Testis (tissue), 3 donors: ENCODE results near the gene NTSR2. TPM values are rescaled to one million over a fixed set of nuclear protein-coding genes. Genes with fewer than 3 reads are reported as not detected.
"Not testable (repeated sequence)": the region's sequence is repeated elsewhere in the genome, so short reads cannot be mapped to it uniquely, and the experiment has no call there.

Experiments used
- DNase-seq: peaks from one replicate; pipeline ENCODE4 v3.0.0-alpha.2; 2019
- H3K27ac ChIP-seq, 2 donors: fragments of 200-600 bp; sonication (generic); one replicate each; pipeline ENCODE4 v1.5.1; 2019
- H3K27me3 ChIP-seq: fragments of 200-600 bp; sonication (generic); one replicate; pipeline ENCODE4 v1.5.1; 2019
- H3K36me3 ChIP-seq: fragments of 200-600 bp; sonication (generic); one replicate; pipeline ENCODE4 v1.5.1; 2017; ENCODE audit warnings: low read depth; ENCODE audit errors: missing control alignments
- H3K4me1 ChIP-seq: fragments of 200-600 bp; sonication (generic); one replicate; pipeline ENCODE4 v1.5.1; 2019
- H3K4me3 ChIP-seq, 2 donors: fragments of 200-600 bp; sonication (generic); one replicate each; pipeline ENCODE4 v1.5.1; 2017 to 2019
- H3K9me3 ChIP-seq: fragments of 200-600 bp; sonication (generic); one replicate; pipeline ENCODE4 v1.5.1; 2017
- CTCF ChIP-seq, 3 experiments: fragments of 450-650 bp in 2 of 3; fragments of 200-600 bp in 1 of 3; sonication (generic) in 1 of 3; IDR thresholded peaks; one replicate each; pipeline ENCODE4 v1.5.1; 2016 to 2019; ENCODE audit warnings: antibody characterized with exemption in 3 of 3, mild to moderate bottlenecking in 2 of 3, moderate library complexity in 1 of 3
- POLR2A ChIP-seq: fragments of 450-650 bp; IDR thresholded peaks from one replicate; pipeline ENCODE4 v1.6.1; 2017; ENCODE audit warnings: antibody characterized with exemption, mild to moderate bottlenecking, moderate library complexity
- WGBS, 2 donors: methylation state at CpG; one replicate each; pipeline ENCODE4 v1.1.5; 2018; 5-methylcytosine and 5-hydroxymethylcytosine counted together
- intact Hi-C: fragments of 100-400 bp; cut with DNase I; formaldehyde crosslinking; loops from one replicate; pipeline ENCODE4 v1.15.1; 2023; ENCODE audit warnings: low total_unique reads
- polyA plus RNA-seq: library from polyadenylated mRNA; stranded (reverse); fragments of 350-450 nt; fragmentation: Illumina TruSeq; extraction: RNeasy Lipid Tissue Mini Kit (QIAGEN cat#74804); gene quantifications from one replicate; pipeline ENCODE4 v1.2.3, GENCODE V29; 2014; ENCODE audit warnings: low read depth, low replicate concordance; ENCODE audit not compliant: insufficient read depth
- total RNA-seq, 2 donors: library from RNA; depleted of rRNA; stranded (reverse); fragments of >200 nt; gene quantifications; one replicate each; pipeline ENCODE4 v1.2.3, GENCODE V29; 2016

Gene NTSR2
- total and polyA plus RNA-seq, 3 donors from 2014 or later: 0.47 to 0.68 TPM; not detected in 1

GRCh38 chr2:11661891-11662435 lies 8.0 kb downstream of the NTSR2 start:
- WGBS, 2 donors: 91 to 93% methylated on average over 16 to 18 of the region's 18 CpGs
- Histone ChIP-seq H3K36me3 (no peaks in the 10 kb centered on the region), H3K4me1 (no peaks in the 10 kb centered on the region), H3K27me3 (no peaks in the 10 kb centered on the region), H3K4me3 (no peak overlapping the region), H3K9me3 (no peaks in the 10 kb centered on the region), H3K27ac (no peak overlapping the region)
- DNase-seq: no peak
- TF ChIP-seq POLR2A (no peak), CTCF (IDR thresholded peaks at IDR 0.05) (no peak)
- intact Hi-C loops: no loop called here

GRCh38 chr2:11660396-11660795 lies 9.6 kb downstream of the NTSR2 start:
- intact Hi-C loops, H3K4me1 ChIP-seq, H3K27me3 ChIP-seq, H3K9me3 ChIP-seq, DNase-seq, H3K36me3 ChIP-seq, H3K27ac ChIP-seq, H3K4me3 ChIP-seq: not testable (repeated sequence)
- 90% methylated on average over 2 of the region's 2 CpGs; no CpG with 5 or more reads in 1 of the 2 donors for WGBS, 2 donors

- TF ChIP-seq POLR2A (no peak), CTCF (IDR thresholded peaks at IDR 0.05) (no peak)
- Histone ChIP-seq H3K4me3 (no peak overlapping the region), H3K27me3 (no peaks in the 10 kb centered on the region), H3K9me3 (no peaks in the 10 kb centered on the region), H3K27ac (no peak overlapping the region), H3K4me1 (no peaks in the 10 kb centered on the region), H3K36me3 (no peaks in the 10 kb centered on the region)
- intact Hi-C loops: no loop called here
- 93 to 94% methylated on average over 4 to 10 of the region's 10 CpGs for WGBS, 2 donors
- DNase-seq: no peak
These were observed 10.1 kb downstream of the NTSR2 start for GRCh38 chr2:11659851-11660250.

DNA sequence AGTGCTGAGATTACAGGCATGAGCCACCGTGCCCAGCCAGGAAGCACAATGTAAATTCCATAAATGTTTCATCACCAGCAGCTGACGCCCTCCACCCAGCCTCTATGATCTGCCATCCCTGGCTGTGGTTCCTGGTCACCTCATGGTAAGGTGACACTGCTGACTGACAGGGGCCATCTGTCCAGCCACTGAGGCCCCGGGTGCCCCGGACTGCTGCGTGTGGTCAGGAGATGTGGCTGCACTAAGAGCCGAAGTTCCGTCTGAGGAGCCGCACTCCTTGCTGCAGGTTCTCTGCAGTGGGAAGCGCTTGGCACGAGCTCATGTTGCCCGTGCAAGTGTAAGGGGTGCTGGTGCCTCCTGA lies 10.9 kb downstream of the NTSR2 start:
- Histone ChIP-seq H3K4me3 (no peak overlapping the region), H3K9me3 (no peaks in the 10 kb centered on the region), H3K36me3 (no peaks in the 10 kb centered on the region), H3K27me3 (no peaks in the 10 kb centered on the region), H3K4me1 (no peaks in the 10 kb centered on the region), H3K27ac (no peak overlapping the region)
- no peak for DNase-seq
- intact Hi-C loops: no loop called here
- 87 to 95% methylated on average over 10 to 11 of the region's 11 CpGs for WGBS, 2 donors
- TF ChIP-seq POLR2A (no peak), CTCF (IDR thresholded peaks at IDR 0.05) (no peak)

GRCh38 chr2:11658208-11659114 lies 11.5 kb downstream of the NTSR2 start:
- TF ChIP-seq CTCF (IDR thresholded peaks at IDR 0.05) (no peak), POLR2A (no peak)
- Histone ChIP-seq H3K9me3 (no peaks in the 10 kb centered on the region), H3K4me3 (no peak overlapping the region), H3K27ac (no peak overlapping the region), H3K4me1 (no peaks in the 10 kb centered on the region), H3K27me3 (no peaks in the 10 kb centered on the region), H3K36me3 (no peaks in the 10 kb centered on the region)
- WGBS, 2 donors: 89% methylated on average over 19 of the region's 19 CpGs
- DNase-seq: no peak
- intact Hi-C loops: no loop called here
